HG02763 (cell line): ENCODE measurements around the gene BHLHA9.
"Not testable (repeated sequence)": the region's sequence is repeated elsewhere in the genome, so short reads cannot be mapped to it uniquely, and the experiment has no call there.

Source experiments
- ATAC-seq: cut with Tn5 transposase; IDR thresholded peaks from one replicate; pipeline ENCODE4 v1.9.1; 2021; ENCODE audit warnings: mild to moderate bottlenecking, moderate library complexity; ENCODE audit not compliant: unreplicated experiment

The BHLHA9 gene

GRCh38 chr17:1299552-1300370 is 29.5 kb downstream of the BHLHA9 start:
- no peak for ATAC-seq

- ATAC-seq: no peak
Measured at GRCh38 chr17:1300371-1300905, 30.2 kb downstream of the BHLHA9 start.

GRCh38 chr17:1301546-1301945 is 31.3 kb downstream of the BHLHA9 start:
- ATAC-seq: no peak

GRCh38 chr17:1302761-1303160 is 32.5 kb downstream of the BHLHA9 start:
- no peak for ATAC-seq

- ATAC-seq: no peak
Measured at GRCh38 chr17:1304522-1304921, 34.3 kb downstream of the BHLHA9 start.

GRCh38 chr17:1304962-1305563 is 34.8 kb downstream of the BHLHA9 start:
- no peak for ATAC-seq

GRCh38 chr17:1307829-1308228 is 37.6 kb downstream of the BHLHA9 start:
- ATAC-seq: not testable (repeated sequence)

- no peak for ATAC-seq
Measured at GRCh38 chr17:1312261-1312870, 42.1 kb downstream of the BHLHA9 start.

- no peak for ATAC-seq
Measured at GRCh38 chr17:1313270-1314005, 43.2 kb downstream of the BHLHA9 start.

- no peak for ATAC-seq
Measured at GRCh38 chr17:1315409-1315808, 45.2 kb downstream of the BHLHA9 start.

- no peak for ATAC-seq
Measured at GRCh38 chr17:1315891-1316403, 45.7 kb downstream of the BHLHA9 start.
